ENCODE data around the gene BRD3.
"Not testable (repeated sequence)": the region's sequence is repeated elsewhere in the genome, so short reads cannot be mapped to it uniquely, and the experiment has no call there.

The BRD3 gene

GRCh38 chr9:133993635-133994253 lies 74.1 kb downstream of the BRD3 start:
- no peak for DNase-seq (ENCODE audit: low read depth)

GRCh38 chr9:133992780-133993634 lies 74.8 kb downstream of the BRD3 start:
- peak; percentile 62 for DNase-seq (ENCODE audit: low read depth)

- no peak for DNase-seq (ENCODE audit: low read depth)
These were observed 75.7 kb downstream of the BRD3 start, which contains the start of gene VAV2 for GRCh38 chr9:133991964-133992779. Gene VAV2, minus strand, starts transcription at chr9:133992324. Its CDS starts 46 bp downstream, at chr9:133992278.

- no peak for DNase-seq (ENCODE audit: low read depth)
These were observed 76.5 kb downstream of the BRD3 start for GRCh38 chr9:133991214-133991921.

- DNase-seq (ENCODE audit: low read depth) = no peak
These were observed 77.2 kb downstream of the BRD3 start for GRCh38 chr9:133990366-133991213.

- DNase-seq (ENCODE audit: low read depth) = no peak
These were observed 78.0 kb downstream of the BRD3 start for GRCh38 chr9:133989625-133990365.

GRCh38 chr9:133988771-133989170 lies 79.1 kb downstream of the BRD3 start:
- not testable (repeated sequence) for DNase-seq (ENCODE audit: low read depth)

- no peak for DNase-seq (ENCODE audit: low read depth)
These were observed 79.7 kb downstream of the BRD3 start for GRCh38 chr9:133987946-133988665.

GRCh38 chr9:133987446-133987788 lies 80.4 kb downstream of the BRD3 start:
- DNase-seq (ENCODE audit: low read depth) = no peak

- DNase-seq (ENCODE audit: low read depth) = no peak
These were observed 80.9 kb downstream of the BRD3 start for GRCh38 chr9:133986774-133987445.

GRCh38 chr9:133986061-133986460 lies 81.8 kb downstream of the BRD3 start:
- no peak for DNase-seq (ENCODE audit: low read depth)

- DNase-seq (ENCODE audit: low read depth) = no peak
These were observed 84.7 kb downstream of the BRD3 start for GRCh38 chr9:133982971-133983720.

- DNase-seq (ENCODE audit: low read depth) = no peak
These were observed 85.7 kb downstream of the BRD3 start for GRCh38 chr9:133981958-133982681.

- no peak for DNase-seq (ENCODE audit: low read depth)
These were observed 86.3 kb downstream of the BRD3 start for GRCh38 chr9:133981589-133981957.

- DNase-seq (ENCODE audit: low read depth) = no peak
These were observed 86.8 kb downstream of the BRD3 start for GRCh38 chr9:133980864-133981588.

Measured in stimulated activated CD8-positive, alpha-beta memory T cell treated with anti-CD3 and anti-CD28 coated beads, Interleukin-15, amount 100 ng/mL, for 1 hour (primary cell).